BLaER1 treated with 17β-estradiol and CSF1 and Interleukin-3, amounts not matched to agents 10 nM and 100 nM (cell line): ENCODE data around the gene GID8.

Experiments
- H3K27ac ChIP-seq, 11 experiments: shearing (Covaris generic); formaldehyde crosslinking; 2 replicates each; pipeline ENCODE4 v1.8.1; 2022
- H3K27me3 ChIP-seq, 11 experiments: shearing (Covaris generic); formaldehyde crosslinking; 2 replicates each; pipeline ENCODE4 v1.8.1; 2022
- H3K36me3 ChIP-seq, 11 experiments: shearing (Covaris generic); formaldehyde crosslinking; 2 replicates each; pipeline ENCODE4 v1.8.1; 2022
- H3K4me1 ChIP-seq, 10 experiments: shearing (Covaris generic); formaldehyde crosslinking; 2 replicates each; pipeline ENCODE4 v1.8.1; 2022
- H3K4me2 ChIP-seq, 11 experiments: shearing (Covaris generic); formaldehyde crosslinking; 2 replicates each; pipeline ENCODE4 v1.8.1; 2022
- H3K4me3 ChIP-seq, 10 experiments: shearing (Covaris generic); formaldehyde crosslinking; 2 replicates each; pipeline ENCODE4 v1.8.1; 2022
- H3K9ac ChIP-seq, 11 experiments: shearing (Covaris generic); formaldehyde crosslinking; 2 replicates each; pipeline ENCODE4 v1.8.1; 2022
- H3K9me3 ChIP-seq, 11 experiments: shearing (Covaris generic); formaldehyde crosslinking; replicated peaks in 1 of 11; 2 replicates each; pipeline ENCODE4 v1.8.1; 2022
- H4K20me1 ChIP-seq, 11 experiments: shearing (Covaris generic); formaldehyde crosslinking; 2 replicates each; pipeline ENCODE4 v1.8.1; 2022
- Cebpa-rat ChIP-seq, 11 experiments: shearing (Covaris generic); IDR thresholded peaks; 2 replicates each; pipeline ENCODE4 v1.8.1; 2022

The GID8 gene

DNA sequence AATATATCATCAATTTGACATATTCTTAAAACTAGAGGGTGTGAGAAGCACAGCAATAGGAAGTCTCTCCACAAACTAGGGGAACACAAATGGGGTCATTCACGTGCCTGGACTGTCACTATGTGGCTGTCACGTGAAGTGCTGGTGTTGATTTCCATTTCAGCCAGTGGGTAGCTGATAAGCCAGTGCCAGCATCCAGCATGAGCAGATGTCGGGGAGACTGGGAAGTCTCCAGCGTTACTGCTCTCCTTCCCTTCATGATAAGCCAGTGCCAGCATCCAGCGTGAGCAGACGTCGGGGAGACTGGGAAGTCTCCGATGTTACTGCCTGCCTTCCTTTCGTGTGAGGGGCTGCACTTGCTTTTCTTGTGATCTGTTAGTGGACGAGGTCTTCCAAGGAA is 9.0 kb downstream of the GID8 start:
- Histone ChIP-seq H3K27me3 (no peaks in the 10 kb centered on the region), H4K20me1 (peaks cover 37 to 90% (median 53%) of the 10 kb centered on the region in 11 experiments; a peak in 18 of 22 replicates), H3K4me1 (peaks cover 15 to 31% (median 24%) of the 10 kb centered on the region in 10 experiments), H3K4me3 (no peak overlapping the region), H3K27ac (no peak overlapping the region), H3K9ac (no peak overlapping the region), H3K4me2 (no peak overlapping the region), H3K36me3 (peaks cover 87 to 93% (median 91%) of the 10 kb centered on the region in 11 experiments), H3K9me3 (peaks cover 4 to 20% (median 17%) of the 10 kb centered on the region in 11 experiments; a peak in 19 of 22 replicates)
- no peak for TF ChIP-seq Cebpa-rat (IDR thresholded peaks at IDR 0.05)

DNA sequence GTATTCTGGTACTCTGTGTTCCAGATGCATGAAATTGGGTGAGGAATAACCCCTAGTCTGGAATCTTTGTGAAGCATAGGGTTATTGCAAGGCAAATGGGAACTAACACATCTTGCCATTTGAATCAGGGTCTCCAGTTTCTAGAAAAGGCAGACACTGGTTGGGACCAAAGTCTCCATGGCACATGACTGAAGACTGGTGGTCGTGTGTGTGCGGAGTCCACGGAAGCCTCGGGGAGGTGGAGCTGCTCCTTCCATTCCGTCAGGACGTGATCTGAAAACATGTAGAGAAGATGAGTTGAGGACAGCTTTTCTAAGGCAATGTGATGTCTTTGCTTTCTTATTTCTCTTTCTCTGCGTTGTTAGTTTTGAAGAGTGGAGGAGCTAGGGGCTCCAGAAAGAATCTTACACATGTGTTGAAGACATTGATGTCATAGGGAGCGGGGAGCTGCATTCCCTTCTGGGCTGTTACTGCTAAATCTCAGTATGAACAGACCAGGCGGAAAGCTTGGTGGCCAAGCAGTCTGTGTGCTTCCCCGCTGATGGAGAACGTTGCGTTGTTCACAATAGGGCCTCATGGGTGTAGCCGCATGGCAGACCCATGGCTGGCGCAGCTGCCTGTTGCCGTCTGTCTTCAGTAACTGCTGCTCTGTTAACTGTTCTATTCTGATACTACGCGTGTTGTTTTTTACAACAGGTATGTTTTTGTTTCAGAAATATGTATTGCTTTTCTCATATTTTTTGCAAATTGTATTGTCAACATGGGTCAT is 9.8 kb downstream of the GID8 start:
- peaks cover 79 to 85% (median 83%) of the 10 kb centered on the region in 11 experiments for H3K36me3 ChIP-seq
- H3K27ac ChIP-seq = no peak overlapping the region
- no peaks in the 10 kb centered on the region for H3K27me3 ChIP-seq
- peaks cover 20 to 36% (median 27%) of the 10 kb centered on the region in 10 experiments for H3K4me1 ChIP-seq
- TF ChIP-seq Cebpa-rat (IDR thresholded peaks at IDR 0.05) = no peak
- no peak overlapping the region for H3K9ac ChIP-seq
- H4K20me1 ChIP-seq = peaks cover 29 to 82% (median 45%) of the 10 kb centered on the region in 11 experiments; a peak in 18 of 22 replicates
- H3K9me3 ChIP-seq = peaks cover 4 to 20% (median 17%) of the 10 kb centered on the region in 11 experiments; a peak in 19 of 22 replicates
- H3K4me2 ChIP-seq = no peak overlapping the region
- no peak overlapping the region for H3K4me3 ChIP-seq

DNA sequence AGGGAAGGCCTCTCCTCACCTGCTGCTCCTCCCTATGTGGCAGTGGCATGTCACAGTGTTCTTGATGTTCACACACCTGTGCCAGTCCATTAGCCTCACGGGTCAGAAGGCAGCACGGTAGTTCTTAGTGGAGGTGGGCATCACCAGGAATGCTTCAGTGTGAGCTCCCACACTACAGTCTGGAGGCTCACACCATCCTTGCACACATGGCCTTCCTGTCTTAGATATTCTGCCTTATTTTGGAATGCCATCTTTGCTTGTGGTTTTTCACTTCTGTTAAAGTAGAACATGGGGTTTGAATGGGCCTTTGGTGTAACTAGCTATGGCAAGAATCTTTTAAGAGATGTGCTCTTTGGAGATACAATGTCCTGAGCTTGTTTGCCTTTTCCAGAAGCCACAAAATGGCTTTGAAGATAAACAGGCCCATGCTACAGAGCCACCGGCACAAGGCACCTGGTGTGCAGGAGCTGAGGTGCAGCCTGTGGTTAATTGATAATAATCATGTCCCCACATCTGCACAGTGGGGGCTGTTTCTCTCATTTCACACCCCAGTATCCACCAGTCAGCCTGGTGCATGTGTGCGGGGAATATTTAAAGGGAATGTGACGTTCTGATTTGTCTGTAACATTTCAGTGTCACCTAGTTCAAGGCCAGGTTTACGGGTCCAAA is 11.3 kb downstream of the GID8 start:
- no peak overlapping the region for H3K9ac ChIP-seq
- no peak overlapping the region for H3K27ac ChIP-seq
- no peak overlapping the region for H3K4me3 ChIP-seq
- H3K9me3 ChIP-seq = peaks cover 4 to 20% (median 17%) of the 10 kb centered on the region in 11 experiments; a peak in 19 of 22 replicates
- H3K4me1 ChIP-seq = peaks cover 29 to 48% (median 37%) of the 10 kb centered on the region in 10 experiments
- peak overlapping the region in 3 of 11 experiments; percentile 7 to 12 (median 11); a peak in 2 of 22 replicates for H3K4me2 ChIP-seq
- H3K36me3 ChIP-seq = peaks cover 64 to 69% (median 67%) of the 10 kb centered on the region in 11 experiments
- H3K27me3 ChIP-seq = no peaks in the 10 kb centered on the region
- TF ChIP-seq Cebpa-rat (IDR thresholded peaks at IDR 0.05) = no peak
- H4K20me1 ChIP-seq = peaks cover 18 to 68% (median 30%) of the 10 kb centered on the region in 11 experiments; a peak in 16 of 22 replicates

DNA sequence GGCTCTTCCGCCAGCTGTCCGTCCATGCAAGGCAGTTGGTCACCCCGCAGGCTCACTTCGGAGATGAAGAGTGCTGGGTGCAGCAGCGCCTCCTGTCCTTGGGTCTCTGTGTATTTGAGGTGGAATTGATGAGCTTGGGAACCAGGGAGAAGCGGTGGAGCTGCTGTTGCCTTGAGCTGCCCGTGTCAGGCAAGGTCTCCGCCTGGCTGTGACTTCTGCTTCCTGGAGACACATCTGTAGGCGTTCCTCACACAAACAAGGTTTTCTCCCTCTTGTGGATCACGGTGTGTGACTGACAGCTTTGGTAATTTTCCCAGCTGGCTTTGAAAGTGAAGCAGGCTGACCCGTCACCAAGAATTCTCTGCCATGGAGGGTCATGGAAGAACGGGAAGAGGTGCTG is 12.0 kb downstream of the GID8 start:
- TF ChIP-seq Cebpa-rat (IDR thresholded peaks at IDR 0.05) = no peak
- no peak overlapping the region for H3K27ac ChIP-seq
- H3K36me3 ChIP-seq = peaks cover 57 to 63% (median 60%) of the 10 kb centered on the region in 11 experiments

DNA sequence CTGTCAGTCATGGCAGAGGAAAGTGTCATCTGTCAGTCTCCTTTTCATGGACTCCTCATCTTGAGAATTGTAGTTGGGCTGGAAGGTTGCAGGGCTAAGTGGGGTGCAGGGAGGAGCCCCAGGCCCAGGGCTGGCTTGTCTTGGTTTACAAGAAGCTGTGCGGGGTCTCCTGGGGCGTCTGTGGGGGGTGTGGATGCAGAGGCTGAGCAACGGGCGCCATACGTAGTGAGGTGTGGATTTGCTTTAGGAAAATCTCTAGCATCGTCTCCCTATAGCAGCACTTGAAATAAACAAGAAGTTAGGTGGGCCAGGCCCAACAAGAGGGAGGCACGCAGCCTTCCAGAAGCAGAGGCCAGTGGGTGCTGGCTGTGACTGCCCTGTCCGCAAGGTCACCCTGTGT is 12.8 kb downstream of the GID8 start:
- Histone ChIP-seq H3K4me2 (peak overlapping the region in 5 of 11 experiments; percentile 97 to 100 (median 100); a peak in 3 of 22 replicates), H4K20me1 (peaks cover 20 to 68% (median 37%) of the 10 kb centered on the region in 11 experiments; a peak in 21 of 22 replicates), H3K4me1 (peaks cover 44 to 63% (median 52%) of the 10 kb centered on the region in 10 experiments), H3K27me3 (no peaks in the 10 kb centered on the region), H3K9me3 (peaks cover 4 to 20% (median 17%) of the 10 kb centered on the region in 11 experiments; a peak in 19 of 22 replicates), H3K9ac (no peak overlapping the region), H3K4me3 (no peak overlapping the region), H3K27ac (no peak overlapping the region), H3K36me3 (peaks cover 51 to 60% (median 55%) of the 10 kb centered on the region in 11 experiments)
- TF ChIP-seq Cebpa-rat (IDR thresholded peaks at IDR 0.05) = no peak

More for the DNA sequence above, 12.0 kb downstream of the GID8 start:
- Histone ChIP-seq H4K20me1 (peaks cover 18 to 68% (median 33%) of the 10 kb centered on the region in 11 experiments; a peak in 20 of 22 replicates), H3K4me3 (no peak overlapping the region), H3K9ac (no peak overlapping the region), H3K4me1 (peaks cover 36 to 55% (median 44%) of the 10 kb centered on the region in 10 experiments), H3K9me3 (peaks cover 4 to 20% (median 17%) of the 10 kb centered on the region in 11 experiments; a peak in 19 of 22 replicates), H3K4me2 (peak overlapping the region in 5 of 11 experiments; percentile 7 to 33 (median 12); a peak in 5 of 22 replicates), H3K27me3 (no peaks in the 10 kb centered on the region)

DNA sequence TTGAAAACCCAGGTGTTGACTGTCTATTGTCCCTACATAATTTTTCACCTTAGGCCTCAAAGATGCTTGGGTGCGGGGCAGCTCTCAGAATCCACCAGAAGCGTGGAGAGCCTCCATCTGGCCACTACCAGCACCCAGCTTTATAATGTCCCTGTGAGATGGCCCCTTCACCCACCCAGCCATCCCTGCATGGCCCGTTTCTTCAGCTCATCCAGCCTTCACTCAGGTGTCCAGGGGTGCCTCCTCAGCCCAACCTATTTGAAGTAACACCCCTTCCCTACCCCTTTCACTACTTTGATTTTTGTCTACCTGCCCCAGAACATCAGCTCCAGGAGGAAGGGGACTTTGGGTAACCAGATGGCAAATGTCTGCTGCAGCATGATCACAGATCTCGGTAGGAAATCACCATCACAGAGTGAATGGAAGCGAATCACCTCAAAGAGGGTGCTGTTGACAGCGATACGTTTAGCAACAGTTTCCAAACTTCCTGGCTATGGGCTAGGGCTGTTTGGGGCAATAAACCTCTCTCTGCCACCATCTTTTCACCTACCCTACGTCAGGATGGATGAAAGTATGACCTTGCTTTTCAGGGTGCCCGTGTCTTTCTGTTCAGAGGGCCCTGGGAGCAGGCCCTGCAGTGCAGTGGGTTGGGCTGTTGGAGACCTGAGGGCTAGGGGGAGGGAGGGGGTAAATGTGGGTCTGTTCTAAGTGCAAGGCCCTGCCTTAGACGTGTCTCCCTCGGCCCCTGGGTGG is 13.4 kb downstream of the GID8 start:
- H3K9ac ChIP-seq = peak overlapping the region in 8 of 11 experiments; percentile 77 to 92 (median 86); a peak in 10 of 22 replicates
- peak overlapping the region; percentile 97 to 100 (median 100) for H3K4me2 ChIP-seq

DNA sequence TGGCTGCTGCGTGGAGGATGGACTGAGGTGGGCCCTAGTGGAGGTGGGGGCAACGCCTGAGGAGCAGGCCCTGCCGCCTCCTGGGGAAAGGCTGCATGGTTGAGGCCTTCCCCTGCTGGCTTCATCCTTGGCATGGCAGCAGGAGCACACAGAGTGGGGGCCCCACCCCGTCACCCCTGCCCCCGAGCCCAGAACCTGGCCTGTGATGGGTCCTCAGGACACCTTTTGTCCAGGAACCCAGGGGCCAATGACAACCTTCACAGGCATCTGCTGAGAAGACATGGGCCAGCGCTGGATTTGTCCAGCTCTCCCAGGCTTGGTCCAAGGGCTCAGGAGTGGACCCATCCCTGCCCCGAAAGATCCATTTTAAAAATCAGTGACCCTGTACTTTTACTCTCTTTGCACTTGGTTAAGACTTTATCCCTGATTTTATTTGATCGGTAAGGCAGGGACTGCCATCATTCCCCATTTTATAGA is 14.0 kb downstream of the GID8 start:
- no peaks in the 10 kb centered on the region for H3K27me3 ChIP-seq
- H3K4me1 ChIP-seq = peaks cover 56 to 75% (median 63%) of the 10 kb centered on the region in 10 experiments
- peaks cover 4 to 20% (median 17%) of the 10 kb centered on the region in 11 experiments; a peak in 19 of 22 replicates for H3K9me3 ChIP-seq
- peaks cover 25 to 68% (median 37%) of the 10 kb centered on the region in 11 experiments; a peak in 21 of 22 replicates for H4K20me1 ChIP-seq
- no peak for TF ChIP-seq Cebpa-rat (IDR thresholded peaks at IDR 0.05)
- H3K4me3 ChIP-seq = peak overlapping the region; percentile 58 to 84 (median 76)
- peak overlapping the region; percentile 97 to 100 (median 100) for H3K4me2 ChIP-seq
- H3K36me3 ChIP-seq = peaks cover 51 to 60% (median 54%) of the 10 kb centered on the region in 11 experiments
- peak overlapping the region; percentile 77 to 92 (median 87) for H3K9ac ChIP-seq
- peak overlapping the region; percentile 43 to 94 (median 87) for H3K27ac ChIP-seq

More for the DNA sequence above, 13.4 kb downstream of the GID8 start:
- Histone ChIP-seq H4K20me1 (peaks cover 20 to 68% (median 37%) of the 10 kb centered on the region in 11 experiments; a peak in 21 of 22 replicates), H3K9me3 (peaks cover 4 to 20% (median 17%) of the 10 kb centered on the region in 11 experiments; a peak in 19 of 22 replicates), H3K27me3 (no peaks in the 10 kb centered on the region), H3K27ac (peak overlapping the region in 6 of 11 experiments; percentile 80 to 94 (median 88); a peak in 9 of 22 replicates), H3K4me3 (peak overlapping the region in 4 of 10 experiments; percentile 58 to 84 (median 72); a peak in 5 of 20 replicates), H3K36me3 (peaks cover 51 to 60% (median 54%) of the 10 kb centered on the region in 11 experiments), H3K4me1 (peaks cover 50 to 69% (median 57%) of the 10 kb centered on the region in 10 experiments)
- no peak for TF ChIP-seq Cebpa-rat (IDR thresholded peaks at IDR 0.05)
